Measurements from ENCODE around the gene RNPEPL1.

The RNPEPL1 gene

GRCh38 chr2:240557101-240557751 lies 11.1 kb upstream of the RNPEPL1 start:
- Histone ChIP-seq H3K36me3 (ENCODE audit: control insufficient read depth in 2 of 2, insufficient read depth in 1 of 2, low read length in 2 of 2) (peaks cover 0 to 24% of the 10 kb centered on the region in 2 experiments; a peak in 1 of 3 replicates), H3K9me3 (ENCODE audit: control insufficient read depth, insufficient read depth, low read depth, low read length) (no peaks in the 10 kb centered on the region), H3K4me3 (ENCODE audit: low read depth, low read length) (no peak overlapping the region), H3K27ac (ENCODE audit: extremely low read depth, low read depth, low read length) (no peak overlapping the region), H3K4me1 (ENCODE audit: control insufficient read depth, insufficient read depth, low read length) (peaks cover 5% of the 10 kb centered on the region)
- ChIA-PET CTCF (interaction anchor here (0.5 to 0.6 kb wide), 4 partner anchors 10 to 865 kb away, joined by 3 read pairs; no protein-coding TSS in a partner anchor), POLR2A (no interaction called here)
- TF ChIP-seq ZNF571 (tag by site-specific recombination; IDR thresholded peaks at IDR 0.05), result no peak
- TF ChIP-seq ZNF394 (tag by site-specific recombination; IDR thresholded peaks at IDR 0.05; ENCODE audit: borderline replicate concordance), result no peak
- TF ChIP-seq YY1 (tag by site-specific recombination; IDR thresholded peaks at IDR 0.05), result no peak
- no peak for TF ChIP-seq GLIS2 (tag by site-specific recombination; IDR thresholded peaks at IDR 0.05)
- no peak for TF ChIP-seq ZNF202 (tag by site-specific recombination; IDR thresholded peaks at IDR 0.05; ENCODE audit: borderline replicate concordance)
- no peak for TF ChIP-seq ZNF624 (tag by site-specific recombination; IDR thresholded peaks at IDR 0.05)

GRCh38 chr2:240557808-240558207 lies 10.5 kb upstream of the RNPEPL1 start, which contains the start of gene ANKMY1:
Gene ANKMY1 (minus strand): TSS chr2:240557988. CDS start chr2:240557335, 653 bp downstream.
- no peak within 1 kb of the TSS for H3K4me3 ChIP-seq (ENCODE audit: low read depth, low read length)
- POLR2A ChIA-PET, result interaction anchor here (0.6 kb wide), 1 partner anchor 28 kb away, joined by 3 read pairs; no protein-coding TSS in a partner anchor
- TF ChIP-seq KLF8 (tag by site-specific recombination; IDR thresholded peaks at IDR 0.05), result peak; percentile 56; the same call in 1 of the 2 replicates
- TF ChIP-seq ZNF692 (tag by site-specific recombination; IDR thresholded peaks at IDR 0.05), result no peak
- TF ChIP-seq ZNF433 (tag by site-specific recombination; IDR thresholded peaks at IDR 0.05; ENCODE audit: low read depth), result no peak
- H3K27ac ChIP-seq (ENCODE audit: extremely low read depth, low read depth, low read length), result no peak within 1 kb of the TSS
- peaks cover 0 to 27% of the 10 kb centered on the region in 2 experiments; a peak in 1 of 3 replicates for H3K36me3 ChIP-seq (ENCODE audit: control insufficient read depth in 2 of 2, insufficient read depth in 1 of 2, low read length in 2 of 2)
- H3K4me1 ChIP-seq (ENCODE audit: control insufficient read depth, insufficient read depth, low read length), result peaks cover 5% of the 10 kb centered on the region
- CTCF ChIA-PET, result interaction anchor here (0.6 kb wide), 2 partner anchors 9 to 865 kb away, joined by 3 read pairs; no protein-coding TSS in a partner anchor
- H3K9me3 ChIP-seq (ENCODE audit: control insufficient read depth, insufficient read depth, low read depth, low read length), result no peaks in the 10 kb centered on the region

GRCh38 chr2:240558236-240558761 lies 10.0 kb upstream of the RNPEPL1 start:
- Histone ChIP-seq H3K4me3 (ENCODE audit: low read depth, low read length) (no peak overlapping the region), H3K36me3 (ENCODE audit: control insufficient read depth in 2 of 2, insufficient read depth in 1 of 2, low read length in 2 of 2) (peaks cover 0 to 27% of the 10 kb centered on the region in 2 experiments; a peak in 1 of 3 replicates), H3K4me1 (ENCODE audit: control insufficient read depth, insufficient read depth, low read length) (peaks cover 5% of the 10 kb centered on the region), H3K9me3 (ENCODE audit: control insufficient read depth, insufficient read depth, low read depth, low read length) (no peaks in the 10 kb centered on the region), H3K27ac (ENCODE audit: extremely low read depth, low read depth, low read length) (no peak overlapping the region)
- CTCF ChIA-PET, result no interaction called here
- TF ChIP-seq ZFP3 (tag by site-specific recombination; IDR thresholded peaks at IDR 0.05; ENCODE audit: low read depth) (peak; percentile 61; the same call in 1 of the 2 replicates), ZNF449 (tag by site-specific recombination; IDR thresholded peaks at IDR 0.05) (no peak), ZIC2 (tag by site-specific recombination; IDR thresholded peaks at IDR 0.05) (0 out of 2 replicates have a peak, but pooled peaks have one; percentile 20)
- POLR2A ChIA-PET, result interaction anchor here (0.6 kb wide), 1 partner anchor 28 kb away, joined by 3 read pairs; no protein-coding TSS in a partner anchor

GRCh38 chr2:240559286-240559685 lies 9.0 kb upstream of the RNPEPL1 start:
- H3K9me3 ChIP-seq (ENCODE audit: control insufficient read depth, insufficient read depth, low read depth, low read length), result no peaks in the 10 kb centered on the region
- no peak overlapping the region for H3K27ac ChIP-seq (ENCODE audit: extremely low read depth, low read depth, low read length)
- ChIA-PET CTCF (interaction anchor here (0.9 kb wide), 1 partner anchor 45 kb away, joined by 4 read pairs; no protein-coding TSS in a partner anchor), POLR2A (no interaction called here)
- peaks cover 0 to 33% of the 10 kb centered on the region in 2 experiments; a peak in 1 of 3 replicates for H3K36me3 ChIP-seq (ENCODE audit: control insufficient read depth in 2 of 2, insufficient read depth in 1 of 2, low read length in 2 of 2)
- H3K4me3 ChIP-seq (ENCODE audit: low read depth, low read length), result no peak overlapping the region
- H3K4me1 ChIP-seq (ENCODE audit: control insufficient read depth, insufficient read depth, low read length), result peaks cover 5% of the 10 kb centered on the region
- TF ChIP-seq ZNF677 (tag by site-specific recombination; IDR thresholded peaks at IDR 0.05) (no peak), ZNF645 (tag by site-specific recombination; IDR thresholded peaks at IDR 0.05) (no peak), ZNF248 (tag by site-specific recombination; IDR thresholded peaks at IDR 0.05) (no peak), ZBTB10 (tag by site-specific recombination; IDR thresholded peaks at IDR 0.05) (no peak), AEBP2 (tag by site-specific recombination; IDR thresholded peaks at IDR 0.05; ENCODE audit: borderline replicate concordance) (no peak)
